Putamen (tissue), 1 donor: ENCODE measurements around the gene GBGT1.

Experiments
- DNase-seq: peaks from one replicate; pipeline ENCODE4 v3.0.0-alpha.2; 2016; ENCODE audit warnings: low spot score

The GBGT1 gene

DNA sequence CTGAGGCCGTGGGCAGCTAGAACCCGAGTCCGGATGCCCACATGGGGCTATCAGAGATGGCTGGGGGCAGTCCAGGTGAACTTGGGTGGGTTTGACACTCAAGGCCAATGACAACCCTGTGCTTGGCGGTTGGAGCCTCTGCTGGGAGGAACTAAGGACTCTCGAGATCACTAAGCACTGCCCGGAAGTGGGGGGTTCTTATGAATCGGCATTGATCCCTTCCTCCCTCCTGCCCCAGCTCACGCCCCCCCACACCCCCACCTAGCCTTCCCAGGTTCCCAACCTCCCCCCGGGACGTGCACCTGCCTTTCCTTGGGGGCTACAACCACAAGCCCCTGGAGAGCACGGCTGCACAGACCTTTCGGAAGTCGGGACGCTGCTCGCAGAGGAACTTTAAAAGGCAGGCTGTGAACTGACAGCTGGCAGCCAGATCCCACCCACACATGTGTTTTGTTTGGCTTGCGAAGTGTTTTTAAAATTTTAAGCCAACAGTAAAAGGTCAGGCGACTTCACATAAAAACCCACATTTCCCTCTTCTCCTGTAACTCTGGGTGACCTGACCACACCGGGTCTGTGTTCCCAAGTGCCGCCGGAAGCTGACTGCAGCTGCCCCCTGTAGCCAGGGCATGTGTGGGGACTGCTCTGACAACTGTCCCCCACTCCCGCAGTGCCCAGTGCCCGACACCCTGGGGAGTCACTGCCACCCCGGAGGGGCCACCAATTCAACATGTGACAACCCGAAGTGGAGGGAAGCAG is 37.6 kb downstream of the GBGT1 start:
- DNase-seq, result no peak

- no peak for DNase-seq
Measured at GRCh38 chr9:133124907-133125275, 38.8 kb downstream of the GBGT1 start.

GRCh38 chr9:133124123-133124906 is 39.4 kb downstream of the GBGT1 start:
- DNase-seq, result no peak

DNA sequence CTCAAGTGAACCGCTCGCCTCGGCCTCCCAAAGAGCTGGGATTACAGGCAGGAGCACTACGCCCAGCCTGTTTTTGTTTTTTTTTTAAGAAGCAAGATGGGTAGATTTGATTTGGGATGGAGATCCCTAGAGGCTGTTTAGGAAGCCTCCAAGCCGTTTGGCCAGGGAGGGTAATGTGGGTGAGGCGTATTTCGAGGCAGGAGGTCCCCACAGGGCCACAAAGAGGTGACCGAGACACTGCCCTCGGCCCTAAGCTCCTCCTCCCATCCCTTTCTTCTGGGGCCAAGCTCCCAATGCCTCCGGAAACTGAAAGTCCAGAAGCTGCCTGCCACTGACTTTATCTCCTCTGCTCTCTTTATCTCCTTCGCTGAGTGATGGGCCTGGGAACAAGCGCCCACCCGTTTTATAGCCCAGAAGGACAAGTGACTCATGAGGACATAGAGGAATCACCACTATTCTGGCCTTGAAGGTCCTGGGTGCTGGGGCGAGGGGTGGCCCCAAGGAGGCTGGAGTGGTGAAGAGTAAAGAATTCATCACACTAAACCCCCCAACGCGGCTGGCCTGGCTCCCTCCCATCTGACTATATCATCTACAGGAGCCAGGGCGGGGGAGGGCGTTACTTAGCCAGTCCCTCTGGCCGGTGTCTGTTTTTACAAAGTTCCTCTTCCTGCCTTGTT is 40.6 kb downstream of the GBGT1 start:
- DNase-seq, result no peak

DNA sequence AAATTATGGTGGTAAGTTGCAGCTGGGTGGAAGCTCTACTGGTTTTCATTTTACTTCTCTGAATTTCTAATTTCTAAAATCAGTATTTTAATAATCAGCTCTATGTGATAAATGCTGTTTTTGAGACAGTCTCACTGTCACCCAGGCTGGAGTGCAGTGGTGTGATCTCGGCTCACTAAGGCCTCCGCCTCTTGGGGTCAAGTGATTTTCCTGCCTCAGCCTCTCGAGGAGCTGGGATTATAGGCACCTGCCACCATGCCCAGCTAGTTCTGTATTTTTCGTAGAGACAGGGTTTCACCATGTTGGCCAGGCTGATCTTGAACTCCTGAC is 41.1 kb downstream of the GBGT1 start:
- DNase-seq, result no peak

GRCh38 chr9:133121915-133122550 is 41.7 kb downstream of the GBGT1 start:
- no peak for DNase-seq

DNA sequence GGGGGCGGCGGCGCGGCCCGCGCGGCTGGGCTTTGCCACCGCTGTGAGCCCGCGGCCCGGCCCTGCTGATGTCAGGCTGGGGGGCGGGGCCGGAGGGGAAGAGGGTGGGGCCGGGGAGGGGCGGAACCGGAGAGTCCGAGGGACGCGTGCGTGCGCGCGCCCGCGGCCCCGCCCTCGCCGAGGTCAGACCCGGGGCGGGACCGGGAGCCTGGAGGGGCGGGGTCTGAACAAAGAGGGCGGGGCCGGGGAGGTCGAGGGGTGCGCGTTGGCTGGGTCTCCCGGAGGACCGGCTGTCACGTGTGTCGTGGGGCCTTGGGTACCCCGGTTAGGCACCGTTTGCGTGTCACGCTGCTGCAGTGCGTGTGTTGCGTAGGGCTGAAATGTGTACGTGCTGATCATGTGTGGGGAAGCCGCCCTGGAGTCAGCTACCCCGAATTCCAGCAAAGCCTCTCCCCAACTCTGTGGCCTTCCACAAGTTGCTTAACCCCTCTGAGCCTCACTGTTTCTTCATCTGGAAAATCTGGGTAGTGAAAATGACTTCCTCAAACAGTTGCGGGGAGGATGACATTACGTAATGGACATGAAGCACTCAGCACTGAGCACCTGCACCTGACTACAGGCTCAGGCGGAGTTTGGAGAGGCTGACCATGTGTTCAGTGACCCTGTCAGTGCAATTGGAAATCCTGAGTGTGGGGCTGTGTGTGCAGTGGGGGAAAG is 42.4 kb downstream of the GBGT1 start, which contains the start of gene RALGDS:
Gene RALGDS, minus strand, starts transcription at position 43 of the 717 bp plus-strand sequence. CDS start 86 bp downstream, outside the sequence.
- peak; percentile 94 for DNase-seq

DNA sequence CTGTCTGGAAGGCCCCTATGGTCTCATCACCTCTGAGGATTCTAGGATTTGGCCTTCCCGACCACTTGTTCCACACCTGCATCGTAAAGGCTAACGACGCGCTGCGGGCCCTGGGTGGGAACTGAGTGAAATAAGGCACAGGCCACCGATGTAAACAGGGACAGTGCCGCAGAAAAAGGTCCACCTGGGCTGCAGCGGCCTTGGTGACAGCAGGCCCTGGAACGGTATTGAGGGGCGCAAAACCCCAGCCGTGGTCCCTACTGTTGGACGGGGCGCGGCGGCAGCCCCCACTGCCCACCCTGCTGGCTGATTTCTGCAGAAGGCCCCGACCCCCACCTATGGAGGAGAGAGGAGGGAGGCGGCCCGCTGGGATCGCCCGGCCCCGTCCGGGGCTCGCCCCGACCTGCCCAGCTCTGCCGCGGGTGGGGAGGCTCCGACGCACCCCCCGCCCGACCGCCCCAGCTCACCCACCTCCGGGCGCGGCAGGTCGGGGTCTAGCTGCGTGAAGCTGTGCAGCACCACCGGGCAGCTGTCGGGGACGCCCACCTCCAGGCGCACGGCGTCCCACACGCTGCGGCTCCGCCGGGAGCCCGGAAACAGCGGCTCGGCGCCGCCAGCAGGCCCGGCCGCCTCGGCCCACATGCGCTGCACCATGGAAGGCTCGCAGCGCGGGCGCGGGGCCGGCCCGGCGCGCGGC is 43.1 kb downstream of the GBGT1 start:
- no peak for DNase-seq

- no peak for DNase-seq
Measured at GRCh38 chr9:133119846-133120500, 43.7 kb downstream of the GBGT1 start.

- peak; percentile 89 for DNase-seq
Measured at GRCh38 chr9:133119103-133119845, 44.4 kb downstream of the GBGT1 start.

DNA sequence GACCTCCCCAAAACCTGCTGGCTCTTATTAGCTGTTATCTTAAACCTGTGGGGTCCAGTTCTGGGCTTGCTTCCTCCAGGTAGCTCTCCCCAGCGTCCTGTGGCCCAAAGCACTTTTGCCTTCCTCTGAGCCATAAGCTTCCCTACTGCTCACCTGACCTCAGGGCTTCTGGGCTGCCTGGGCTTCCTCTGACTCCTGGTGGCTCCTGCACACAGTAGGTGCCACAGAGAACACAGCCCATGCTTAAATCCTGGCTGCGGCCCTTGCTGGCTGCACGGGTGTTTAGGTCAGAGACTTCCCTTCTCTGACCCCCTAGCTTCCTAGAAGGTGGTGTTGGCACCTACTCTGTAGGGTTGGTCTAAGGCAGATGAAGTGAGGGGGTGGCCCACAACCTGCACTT is 45.1 kb downstream of the GBGT1 start:
- DNase-seq, result no peak

DNA sequence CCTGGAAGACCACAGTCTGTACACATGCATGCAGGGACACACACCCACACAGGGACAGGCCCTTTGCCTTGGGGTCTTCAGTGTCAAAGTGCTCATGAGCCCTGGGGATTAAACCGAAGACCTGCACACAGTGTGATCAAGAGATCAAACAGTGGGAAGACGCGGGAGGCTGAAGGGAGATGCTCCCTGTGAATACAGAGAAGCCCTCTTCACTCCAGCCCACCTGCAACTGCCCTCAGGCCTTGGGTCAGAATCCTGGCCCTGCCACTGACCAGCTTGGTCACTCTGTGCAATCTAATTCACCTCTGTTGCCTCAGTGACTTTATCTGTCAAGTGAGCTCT is 45.6 kb downstream of the GBGT1 start:
- DNase-seq, result no peak

DNA sequence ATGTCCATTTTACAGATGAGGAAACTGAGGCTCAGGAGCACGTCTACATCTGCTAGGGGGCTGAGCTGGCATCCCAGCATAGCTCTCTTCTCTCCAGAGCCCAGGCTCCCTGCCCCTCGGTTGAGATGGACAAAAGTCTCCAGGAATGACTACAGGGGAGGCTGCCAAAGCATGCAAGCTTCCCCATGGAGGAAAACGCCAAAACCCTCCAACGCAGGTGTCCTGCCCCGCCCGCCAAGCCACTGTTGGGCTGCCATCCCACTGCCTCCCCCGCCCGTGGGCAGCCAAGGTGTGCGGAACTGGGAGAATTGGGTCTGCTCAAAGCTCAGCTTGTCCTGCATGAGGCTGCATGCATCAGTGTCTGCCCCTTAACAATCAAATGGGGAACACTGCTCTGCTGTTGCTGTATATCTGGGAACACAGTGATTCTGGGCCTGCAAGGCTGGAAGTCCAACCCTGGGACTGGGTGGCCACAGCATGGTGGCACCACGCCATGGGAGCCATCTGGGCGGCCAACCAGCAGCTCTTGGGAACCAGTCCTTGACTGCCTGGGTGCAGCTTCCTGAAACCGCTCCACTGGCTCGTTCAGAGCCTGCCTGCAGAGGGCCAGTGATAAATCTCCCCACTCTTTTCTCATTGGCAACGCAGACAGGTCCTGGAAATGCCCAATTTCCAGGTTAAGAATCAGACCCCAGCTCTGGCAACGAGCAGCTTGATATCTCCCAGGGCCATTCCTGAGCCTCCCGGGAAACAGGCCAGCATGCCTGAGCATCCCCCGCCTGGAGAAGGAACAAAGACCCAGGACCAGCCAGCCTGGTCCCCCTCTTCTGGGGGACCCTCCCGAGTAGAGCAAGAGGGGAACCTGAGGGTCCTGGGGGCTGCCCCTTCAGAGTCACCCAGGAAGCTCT is 46.2 kb downstream of the GBGT1 start:
- DNase-seq, result peak; percentile 90

DNA sequence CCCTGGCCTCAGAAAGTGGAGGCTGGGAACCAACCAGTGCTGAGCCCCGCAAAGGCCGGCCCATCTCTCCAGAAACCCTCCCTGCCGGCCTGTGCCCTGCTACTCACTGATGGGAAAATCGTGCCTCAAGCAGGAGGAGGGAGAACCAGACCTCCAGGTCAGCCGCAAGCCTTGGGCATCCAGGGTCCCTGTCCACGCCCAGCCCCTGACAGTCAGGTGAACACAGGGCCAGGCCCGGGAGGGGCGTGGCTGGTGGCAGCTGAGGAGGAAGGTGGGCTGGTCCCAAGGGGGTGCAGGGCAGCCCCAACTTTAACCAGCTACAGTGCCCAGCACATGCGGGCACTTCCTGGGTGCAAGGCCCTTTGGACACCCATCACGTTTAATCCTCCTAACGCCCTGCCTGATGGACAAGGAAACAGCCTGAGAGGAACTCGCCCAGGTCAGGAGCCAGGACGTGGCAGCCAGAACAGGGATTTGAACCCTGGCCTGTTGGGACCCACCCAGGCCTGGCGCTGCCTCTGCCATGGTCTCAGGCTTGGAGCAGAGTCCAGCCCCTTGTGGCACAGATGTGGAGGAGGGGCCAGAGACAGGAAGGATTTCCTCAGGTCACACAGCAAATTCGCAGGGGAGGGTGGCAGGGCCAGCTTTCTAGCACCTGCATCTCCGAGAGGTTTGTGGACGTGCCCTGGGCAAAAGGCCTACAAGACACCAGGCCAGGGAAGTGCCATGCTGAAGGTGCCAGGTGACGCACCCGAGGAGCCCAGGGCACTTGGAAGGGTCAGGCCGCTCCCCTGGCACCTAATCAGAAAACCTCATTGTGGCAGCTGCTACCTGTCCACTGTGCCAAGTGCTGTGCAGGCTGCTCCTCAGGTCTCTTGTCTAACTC is 47.1 kb downstream of the GBGT1 start:
- no peak for DNase-seq

GRCh38 chr9:133115604-133116345 is 47.9 kb downstream of the GBGT1 start:
- DNase-seq, result no peak

DNA sequence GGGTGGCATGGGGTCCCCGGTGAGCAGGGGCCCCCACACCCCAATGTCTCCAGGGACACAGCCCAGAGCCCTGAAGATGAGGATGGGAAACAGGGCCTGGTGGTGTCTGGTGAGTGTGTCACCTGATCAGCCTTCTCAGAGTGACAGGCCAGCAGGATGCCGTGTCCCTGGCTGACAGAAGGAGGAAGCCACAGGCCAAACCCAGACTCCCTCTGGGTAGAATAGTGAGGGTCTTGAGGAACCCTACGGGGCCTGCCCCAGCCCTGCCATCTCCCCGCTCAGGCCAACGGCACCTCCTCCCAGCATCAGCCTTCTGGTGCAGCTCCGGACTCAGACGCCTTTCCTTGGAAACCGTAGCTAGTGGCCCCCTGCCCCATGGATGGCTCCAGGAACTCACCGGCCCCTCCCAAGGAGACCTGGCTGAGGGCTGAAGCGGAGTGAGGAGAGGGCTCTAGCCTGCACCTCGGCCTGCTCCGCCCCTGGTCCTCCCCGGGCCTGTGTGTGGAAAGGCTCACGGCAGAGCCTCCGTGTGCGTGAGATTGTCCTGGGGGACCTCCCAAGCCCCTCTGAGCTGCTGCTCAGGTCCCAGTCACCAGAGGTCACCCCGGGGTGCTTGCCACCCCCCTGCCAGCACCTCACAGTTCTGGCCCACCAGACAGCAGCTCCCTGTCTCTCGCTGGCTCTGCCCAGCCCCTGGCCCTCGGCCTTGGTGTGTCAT is 48.7 kb downstream of the GBGT1 start:
- DNase-seq, result no peak
